HEK293T (cell line): ENCODE results near the gene GSTO2.

Experiments
- ARNT ChIP-seq: fragments of 450-650 bp; IDR thresholded peaks from 2 replicates; pipeline ENCODE4 v1.6.1; 2017; ENCODE audit warnings: mild to moderate bottlenecking
- BHLHE40 ChIP-seq: fragments of 450-650 bp; IDR thresholded peaks from 2 replicates; pipeline ENCODE4 v1.6.1; 2016; ENCODE audit warnings: mild to moderate bottlenecking, moderate library complexity, borderline replicate concordance
- FOXA1 ChIP-seq: fragments of 450-650 bp; IDR thresholded peaks from 2 replicates; pipeline ENCODE4 v1.6.1; 2016; ENCODE audit warnings: mild to moderate bottlenecking
- FOXK2 ChIP-seq: fragments of 450-650 bp; IDR thresholded peaks from 2 replicates; pipeline ENCODE4 v1.6.1; 2016; ENCODE audit warnings: mild to moderate bottlenecking
- FOXM1 ChIP-seq: fragments of 450-650 bp; IDR thresholded peaks from 2 replicates; pipeline ENCODE4 v1.6.1; 2017; ENCODE audit warnings: mild to moderate bottlenecking, borderline replicate concordance
- HDGF ChIP-seq: fragments of 450-650 bp; IDR thresholded peaks from 2 replicates; pipeline ENCODE4 v1.6.1; 2017; ENCODE audit warnings: antibody characterized with exemption, borderline replicate concordance
- L3MBTL2 ChIP-seq: fragments of 450-650 bp; conservative IDR thresholded peaks from 2 replicates; pipeline ENCODE4 v1.6.1; 2016; ENCODE audit warnings: mild to moderate bottlenecking
- NFRKB ChIP-seq: fragments of 450-650 bp; IDR thresholded peaks from 2 replicates; pipeline ENCODE4 v1.6.1; 2016; ENCODE audit warnings: mild to moderate bottlenecking, moderate library complexity
- SP1 ChIP-seq: fragments of 450-650 bp; IDR thresholded peaks from 2 replicates; pipeline ENCODE4 v1.6.1; 2017
- SUZ12 ChIP-seq: fragments of 450-650 bp; IDR thresholded peaks from 2 replicates; pipeline ENCODE4 v1.6.1; 2016; ENCODE audit warnings: mild to moderate bottlenecking
- TARDBP ChIP-seq: fragments of 450-650 bp; IDR thresholded peaks from 2 replicates; pipeline ENCODE4 v1.6.1; 2016
- ZNF384 ChIP-seq: fragments of 450-650 bp; IDR thresholded peaks from 2 replicates; pipeline ENCODE4 v1.6.1; 2016
- TF ChIP-seq, protein P1 (sequence below): fragments of 450-650 bp; IDR thresholded peaks from 2 replicates; pipeline ENCODE4 v1.6.1; 2016

DNA sequence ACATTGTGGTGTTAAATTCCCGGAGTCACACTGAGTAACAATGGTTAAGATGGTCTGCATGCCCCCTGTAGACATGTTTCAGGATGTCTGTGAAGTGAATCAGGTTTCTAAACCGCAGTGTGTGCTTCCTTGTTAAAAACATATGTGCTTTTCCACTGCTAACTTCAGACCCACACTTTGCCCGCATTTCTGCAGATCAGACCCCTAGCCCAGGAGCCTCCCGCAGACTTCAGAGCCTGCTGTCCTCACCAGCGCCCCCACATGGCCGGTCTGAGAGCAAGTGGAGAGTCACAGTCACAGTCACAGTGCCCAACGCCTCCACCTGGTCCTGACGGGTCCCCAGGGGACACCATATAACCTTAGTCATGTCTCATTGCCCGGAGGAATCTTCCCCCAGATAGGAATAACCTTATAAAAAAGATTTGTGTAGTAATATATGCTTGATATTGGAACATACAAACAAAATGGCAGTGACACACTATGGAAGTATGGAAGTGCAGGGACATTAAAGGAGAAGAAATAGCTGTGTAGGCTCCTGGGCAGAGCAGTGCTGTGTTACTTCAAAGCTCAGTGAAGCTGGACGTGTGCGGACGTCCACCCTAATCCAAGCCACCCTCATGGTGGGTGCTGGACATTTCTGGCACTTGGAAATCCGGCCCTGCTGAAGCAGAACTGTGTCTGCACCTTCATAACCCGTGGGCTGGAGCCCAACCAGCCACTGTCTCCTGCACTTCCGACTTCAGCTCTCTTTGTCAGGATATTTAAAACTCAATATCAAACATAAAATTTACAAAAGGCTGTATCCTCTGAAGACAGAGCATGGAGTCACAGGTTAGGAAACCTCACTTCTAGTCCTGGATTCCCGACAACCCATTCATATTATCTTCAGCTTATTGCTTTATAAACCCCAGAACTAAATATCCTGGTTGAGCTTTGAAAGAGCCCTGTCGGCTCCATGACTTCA lies 29.0 kb downstream of the GSTO2 start:
- TF ChIP-seq SUZ12 (no peak), FOXK2 (no peak), ARNT (no peak), FOXA1 (no peak), ZNF384 (no peak), SP1 (no peak), L3MBTL2 (no peak), FOXM1 (no peak), HDGF (no peak), BHLHE40 (no peak), NFRKB (no peak), TARDBP (no peak)
- TF ChIP-seq, protein P1, sequence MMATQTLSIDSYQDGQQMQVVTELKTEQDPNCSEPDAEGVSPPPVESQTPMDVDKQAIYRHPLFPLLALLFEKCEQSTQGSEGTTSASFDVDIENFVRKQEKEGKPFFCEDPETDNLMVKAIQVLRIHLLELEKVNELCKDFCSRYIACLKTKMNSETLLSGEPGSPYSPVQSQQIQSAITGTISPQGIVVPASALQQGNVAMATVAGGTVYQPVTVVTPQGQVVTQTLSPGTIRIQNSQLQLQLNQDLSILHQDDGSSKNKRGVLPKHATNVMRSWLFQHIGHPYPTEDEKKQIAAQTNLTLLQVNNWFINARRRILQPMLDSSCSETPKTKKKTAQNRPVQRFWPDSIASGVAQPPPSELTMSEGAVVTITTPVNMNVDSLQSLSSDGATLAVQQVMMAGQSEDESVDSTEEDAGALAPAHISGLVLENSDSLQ: no peak
